Measurements from ENCODE around the gene GARNL3. TPM values are rescaled to one million over a fixed set of nuclear protein-coding genes. Genes with fewer than 3 reads are reported as not detected.

The GARNL3 gene
- total and polyA plus RNA-seq, 2 donors (not counting 3 experiments of a cell fraction or from before 2014, with no cell fraction given), result 1.4 to 8.3 TPM

DNA sequence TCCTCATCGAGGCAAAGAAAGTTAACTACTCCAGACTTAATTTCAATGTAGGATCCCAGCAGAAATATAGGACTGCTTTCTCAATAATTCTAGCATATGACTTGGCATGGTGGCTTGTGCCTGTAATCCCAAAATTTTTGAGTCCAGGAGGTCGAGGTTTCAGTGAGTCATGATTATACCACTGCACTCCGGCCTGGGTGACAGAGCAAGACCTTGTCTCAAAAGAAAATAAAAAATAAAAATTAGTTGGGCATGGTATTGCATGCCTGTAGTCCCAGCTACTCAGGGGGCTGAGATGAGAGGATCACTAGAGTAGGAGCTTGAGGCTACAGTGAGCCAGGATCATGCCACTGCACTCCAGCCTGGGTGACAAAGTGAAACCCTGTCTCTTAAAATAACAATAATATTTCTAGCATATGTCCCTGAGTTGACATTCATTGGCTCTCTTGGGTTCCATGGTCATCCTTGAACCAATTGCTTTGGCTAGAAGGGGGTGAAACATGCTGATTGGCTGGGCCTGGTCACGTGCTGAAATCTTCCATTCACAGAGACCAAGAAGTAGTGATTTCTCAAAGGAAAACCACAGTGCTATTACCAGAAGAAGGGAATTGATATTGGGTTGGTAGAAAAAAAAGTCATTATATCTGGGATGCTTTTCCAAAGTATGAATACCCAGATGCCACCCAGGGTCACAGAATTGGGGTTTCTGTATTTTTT is 31.6 kb upstream of the GARNL3 start:
- no peaks in the 10 kb centered on the region for H4K20me1 ChIP-seq (replicated peaks; ENCODE audit: control insufficient read depth, extremely low read depth, insufficient read depth, low read length)
- H3K9ac ChIP-seq (replicated peaks; ENCODE audit: extremely low read depth, insufficient read depth, low read length), result no peak overlapping the region
- ChIA-PET CTCF (no interaction called here), POLR2A (no interaction called here)
- FAIRE-seq (no peak), DNase-seq (ENCODE audit: low read depth, low spot score) (no peak)
- no peaks in the 10 kb centered on the region for H3K36me3 ChIP-seq (ENCODE audit: control insufficient read depth in 2 of 2, extremely low read depth in 1 of 2, insufficient read depth in 2 of 2, low read length in 2 of 2)
- no peaks in the 10 kb centered on the region for H3K27me3 ChIP-seq (ENCODE audit: control insufficient read depth in 2 of 2, insufficient read depth in 2 of 2, low read length in 2 of 2)
- no peaks in the 10 kb centered on the region for H3K9me1 ChIP-seq (replicated peaks; ENCODE audit: control insufficient read depth, extremely low read depth, insufficient read depth, low read length)
- dilution Hi-C loops (cut with MboI; ENCODE audit: extremely low pct_ligation_motif_present, low sequenced_read_pairs), result no loop called here
- no peaks in the 10 kb centered on the region for H3K9me3 ChIP-seq (replicated peaks; ENCODE audit: control insufficient read depth, insufficient read depth, low read length)
- no peak overlapping the region for H3K4me2 ChIP-seq (ENCODE audit: insufficient read depth, low read length)
- no peak overlapping the region for H3K4me3 ChIP-seq (replicated peaks in 1 of 3; ENCODE audit: insufficient read depth in 1 of 3, low read depth in 1 of 3, low read length in 3 of 3)
- intact Hi-C loops (cut with micrococcal nuclease), result no loop called here
- no peaks in the 10 kb centered on the region for H3K4me1 ChIP-seq (ENCODE audit: control insufficient read depth, extremely low read depth, insufficient read depth, low read length)
- no peak overlapping the region for H3K27ac ChIP-seq (ENCODE audit: insufficient read depth, low read depth, low read length)
- no peaks in the 10 kb centered on the region for H3K79me2 ChIP-seq (ENCODE audit: control insufficient read depth, insufficient read depth, low read length)
- TF ChIP-seq CTCF (IDR thresholded peaks at IDR 0.05; ENCODE audit: extremely low read depth in 1 of 2, insufficient read depth in 1 of 2, low read depth in 1 of 2, low read length in 2 of 2) (no peak), EZH2 (IDR thresholded peaks at IDR 0.05; ENCODE audit: borderline replicate concordance, low read depth, low read length, severe bottlenecking) (no peak), GATA2 (IDR thresholded peaks at IDR 0.05; ENCODE audit: insufficient read depth, insufficient read length, low read depth, low read length) (no peak), POLR2AphosphoS5 (IDR thresholded peaks at IDR 0.05; ENCODE audit: insufficient read depth, low read depth, low read length) (no peak), JUN (IDR thresholded peaks at IDR 0.05; ENCODE audit: borderline replicate concordance, insufficient read depth, insufficient read length, low read depth) (no peak), MAX (IDR thresholded peaks at IDR 0.05; ENCODE audit: insufficient read depth, insufficient read length) (no peak), FOS (IDR thresholded peaks at IDR 0.05; ENCODE audit: borderline replicate concordance, insufficient read depth, low read length) (no peak), MYC (IDR thresholded peaks at IDR 0.05; ENCODE audit: low read depth, low read length) (no peak), POLR2A (IDR thresholded peaks at IDR 0.05; ENCODE audit: low read depth, low read length) (no peak)
- no peak overlapping the region for H2AFZ ChIP-seq (ENCODE audit: low read depth, low read length)
- BruUV-seq (replicated peaks), result no TSS peak
